Measurements from ENCODE around the gene LAMA2.

- no peak for TF ChIP-seq CTCF (IDR thresholded peaks at IDR 0.05)
- no peak for TF ChIP-seq POLR2A (IDR thresholded peaks at IDR 0.05)
These were observed 294.9 kb downstream of the LAMA2 start for GRCh38 chr6:129177801-129178200.
